HepG2 (cell line): ENCODE measurements around the gene VWCE. TPM values are rescaled to one million over a fixed set of nuclear protein-coding genes. Genes with fewer than 3 reads are reported as not detected.

ENCODE experiments used
- AHDC1 ChIP-seq: sonication (generic); formaldehyde crosslinking; IDR thresholded peaks from 2 replicates; pipeline ENCODE4 v1.5.1; 2020; ENCODE audit warnings: mild to moderate bottlenecking, missing genetic modification reagents, borderline replicate concordance
- ATF2 ChIP-seq: sonication (generic); formaldehyde crosslinking; IDR thresholded peaks from 2 replicates; pipeline ENCODE4 v1.4.0; 2020; ENCODE audit warnings: missing genetic modification reagents
- HIVEP1 ChIP-seq: sonication (generic); formaldehyde crosslinking; IDR thresholded peaks from 2 replicates; pipeline ENCODE4 v1.4.0; 2020; ENCODE audit warnings: mild to moderate bottlenecking, missing genetic modification reagents
- HNF1B ChIP-seq: sonication (generic); formaldehyde crosslinking; IDR thresholded peaks from 2 replicates; pipeline ENCODE4 v1.5.1; 2020; ENCODE audit warnings: mild to moderate bottlenecking, moderate library complexity, missing genetic modification reagents
- HOXD1 ChIP-seq: sonication (generic); formaldehyde crosslinking; IDR thresholded peaks from 2 replicates; pipeline ENCODE4 v1.5.0; 2020; ENCODE audit warnings: missing genetic modification reagents
- MED13 ChIP-seq: sonication (generic); formaldehyde crosslinking; IDR thresholded peaks from 2 replicates; pipeline ENCODE4 v1.5.0; 2020; ENCODE audit warnings: missing genetic modification reagents
- MLLT10 ChIP-seq: sonication (generic); formaldehyde crosslinking; IDR thresholded peaks from 2 replicates; pipeline ENCODE4 v1.4.0; 2020; ENCODE audit warnings: missing genetic modification reagents
- NAIF1 ChIP-seq: sonication (generic); formaldehyde crosslinking; IDR thresholded peaks from 2 replicates; pipeline ENCODE4 v1.5.0; 2020; ENCODE audit warnings: mild to moderate bottlenecking, missing genetic modification reagents, borderline replicate concordance
- PAF1 ChIP-seq: IDR thresholded peaks from 2 replicates; pipeline ENCODE4 v1.6.1; 2016; ENCODE audit warnings: missing genetic modification reagents, missing compliant biosample characterization
- PBX3 ChIP-seq: sonication (generic); formaldehyde crosslinking; IDR thresholded peaks from 2 replicates; pipeline ENCODE4 v1.8.1; 2023; ENCODE audit warnings: missing genetic modification reagents, inconsistent platforms, borderline replicate concordance
- REXO4 ChIP-seq: sonication (generic); formaldehyde crosslinking; IDR thresholded peaks from 2 replicates; pipeline ENCODE4 v1.8.0; 2022; ENCODE audit warnings: missing genetic modification reagents, mild to moderate bottlenecking, borderline replicate concordance
- SKI ChIP-seq: fragments of 450-650 bp; IDR thresholded peaks from one replicate; pipeline ENCODE4 v1.6.1; 2018; ENCODE audit warnings: mild to moderate bottlenecking; ENCODE audit not compliant: partially characterized antibody
- YEATS2 ChIP-seq: sonication (generic); formaldehyde crosslinking; IDR thresholded peaks from 2 replicates; pipeline ENCODE4 v1.4.0; 2020; ENCODE audit warnings: missing genetic modification reagents, borderline replicate concordance
- ZNF383 ChIP-seq: sonication (generic); formaldehyde crosslinking; IDR thresholded peaks from 2 replicates; pipeline ENCODE4 v1.4.0; 2020; ENCODE audit warnings: missing genetic modification reagents, mild to moderate bottlenecking, borderline replicate concordance
- ZNF775 ChIP-seq: sonication (generic); formaldehyde crosslinking; IDR thresholded peaks from 2 replicates; pipeline ENCODE4 v1.4.0; 2020; ENCODE audit warnings: missing genetic modification reagents, mild to moderate bottlenecking, moderate library complexity, borderline replicate concordance
- polyA plus RNA-seq, 8 experiments: library from polyadenylated mRNA; depleted of rRNA in 3 of 8; stranded (reverse) in 7 of 8; unstranded in 1 of 8; fragments of >200 nt; fragmentation: Illumina TruSeq in 4 of 8; extraction: Trizol in 4 of 8; gene quantifications; 2 replicates each; pipeline versions ENCODE4 v1.2.1 to v1.2.3, GENCODE V29; 2011 to 2016; ENCODE audit warnings: low read depth in 4 of 8, missing spikeins in 1 of 8, mixed read lengths in 1 of 8; ENCODE audit not compliant: insufficient read depth in 1 of 8
- total RNA-seq, 5 experiments: library from RNA; depleted of rRNA; stranded (reverse); fragments of >200 nt; fragmentation: Illumina TruSeq; extraction: Trizol; gene quantifications; 2 replicates each; pipeline ENCODE4 v1.2.3, GENCODE V29; 2016; ENCODE audit warnings: low read depth in 1 of 5
- TF ChIP-seq, protein P1 (sequence below): sonication (generic); formaldehyde crosslinking; IDR thresholded peaks from 2 replicates; pipeline ENCODE4 v1.8.0; 2022; ENCODE audit warnings: mild to moderate bottlenecking, missing genetic modification reagents, borderline replicate concordance

Gene VWCE
- total and polyA plus RNA-seq, 2 of the 13 experiments (the other 11 are each of a cell fraction or from before 2014, with no cell fraction given): 27.6 to 58.3 TPM

DNA sequence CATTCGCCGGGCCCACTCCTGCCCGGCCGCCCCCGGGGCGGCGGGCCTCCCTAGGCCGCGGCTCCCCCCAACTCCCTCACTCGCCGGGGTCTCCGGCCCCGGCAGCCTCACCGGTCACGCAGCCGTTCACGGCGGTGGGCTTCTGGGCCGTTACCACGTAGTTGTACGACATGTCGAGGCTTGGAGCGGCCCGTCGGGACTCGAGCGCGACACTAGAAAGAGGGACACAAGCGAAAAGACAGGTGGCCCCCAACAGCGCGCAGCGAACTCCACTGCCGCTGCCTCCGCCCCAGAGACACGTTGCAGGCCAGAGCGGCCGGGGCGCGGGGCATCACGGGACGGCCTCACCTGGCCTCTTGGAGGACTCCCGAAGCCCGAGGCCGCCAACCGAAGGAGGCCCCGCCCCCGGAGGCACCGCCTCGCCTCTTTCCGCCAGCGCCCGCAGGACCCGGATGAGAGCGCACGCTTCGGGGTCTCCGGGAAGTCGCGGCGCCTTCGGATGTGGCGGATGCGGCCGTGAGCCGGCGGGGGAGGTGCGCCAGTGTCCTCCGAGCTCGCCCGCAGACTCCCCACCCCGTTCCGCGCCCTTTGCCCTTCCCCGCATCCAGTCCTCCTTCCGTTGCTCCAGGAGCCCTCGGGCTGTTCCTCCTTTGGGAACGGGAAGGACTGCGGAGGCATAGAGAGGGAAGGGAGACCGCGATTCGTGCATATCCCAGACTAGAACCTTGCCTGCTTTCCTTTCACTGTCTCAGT lies 37.9 kb upstream of the VWCE start, which contains the start of the genes DDB1 and TKFC (continued):
- 0 out of 2 replicates have a peak, but pooled peaks have one; percentile 41 for TF ChIP-seq HNF1B (CRISPR knock-in tag)
- TF ChIP-seq ZNF383 (CRISPR knock-in tag): no peak
- no peak for TF ChIP-seq SKI
- peak; percentile 99 for TF ChIP-seq YEATS2 (CRISPR knock-in tag)
- TF ChIP-seq HOXD1 (CRISPR knock-in tag): no peak
- no peak for TF ChIP-seq AHDC1 (CRISPR knock-in tag)
- TF ChIP-seq HIVEP1: 0 out of 2 replicates have a peak, but pooled peaks have one; percentile 28
- TF ChIP-seq REXO4 (CRISPR knock-in tag): no peak
- no peak; the same call in 1 of the 2 replicates for TF ChIP-seq NAIF1 (CRISPR knock-in tag)
- TF ChIP-seq ZNF775 (CRISPR knock-in tag): no peak
- TF ChIP-seq MED13: peak; percentile 77
- TF ChIP-seq PAF1 (CRISPR knock-in tag): no peak
- TF ChIP-seq PBX3 (CRISPR knock-in tag): no peak
- no peak for TF ChIP-seq MLLT10 (CRISPR knock-in tag)
- TF ChIP-seq, protein P1, sequence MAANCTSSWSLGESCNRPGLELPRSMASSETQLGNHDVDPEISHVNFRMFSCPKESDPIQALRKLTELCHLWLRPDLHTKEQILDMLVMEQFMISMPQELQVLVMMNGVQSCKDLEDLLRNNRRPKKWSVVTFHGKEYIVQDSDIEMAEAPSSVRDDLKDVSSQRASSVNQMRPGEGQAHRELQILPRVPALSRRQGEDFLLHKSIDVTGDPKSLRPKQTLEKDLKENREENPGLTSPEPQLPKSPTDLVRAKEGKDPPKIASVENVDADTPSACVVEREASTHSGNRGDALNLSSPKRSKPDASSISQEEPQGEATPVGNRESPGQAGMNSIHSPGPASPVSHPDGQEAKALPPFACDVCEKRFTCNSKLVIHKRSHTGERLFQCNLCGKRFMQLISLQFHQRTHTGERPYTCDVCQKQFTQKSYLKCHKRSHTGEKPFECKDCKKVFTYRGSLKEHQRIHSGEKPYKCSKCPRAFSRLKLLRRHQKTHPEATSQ (CRISPR knock-in tag): peak; percentile 59; the same call in 1 of the 2 replicates
- no peak; the same call in 1 of the 2 replicates for TF ChIP-seq ATF2
